ENCODE measurements around the gene STK24.

STK24 gene

GRCh38 chr13:98480915-98481877, 95.7 kb downstream of the STK24 start:
- no peak overlapping the region for H3K4me3 ChIP-seq (ENCODE audit: low read depth, low read length)
- peak; percentile 77 for DNase-seq (ENCODE audit: low read depth)
- no peak for TF ChIP-seq CTCF (conservative IDR thresholded peaks at IDR 0.05; ENCODE audit: low read depth, low read length)

DNA sequence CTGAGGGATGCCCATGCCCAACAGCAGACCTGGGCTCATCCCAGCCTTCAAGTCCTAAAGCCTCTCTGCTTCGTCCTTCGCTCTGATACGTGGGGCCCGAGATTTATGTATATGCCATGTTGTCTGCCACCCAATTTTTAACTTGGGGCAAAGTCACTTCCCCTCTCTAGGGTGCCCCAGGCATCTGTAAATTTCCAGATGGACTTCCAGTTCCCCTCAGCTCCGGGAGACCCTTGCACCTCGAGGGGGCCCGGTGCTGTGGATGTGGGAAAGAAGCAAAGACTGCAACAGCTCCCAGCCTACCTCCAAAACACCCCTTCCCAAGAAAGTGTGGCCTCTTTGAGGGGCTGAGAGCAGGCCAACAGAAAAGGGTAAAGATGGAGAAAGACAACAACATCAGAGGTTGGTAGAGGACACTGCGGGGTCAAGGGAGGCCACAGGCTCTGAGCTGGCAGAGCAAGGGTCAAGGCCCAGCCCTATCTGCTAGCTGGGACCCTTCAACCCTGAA, 97.4 kb downstream of the STK24 start:
- TF ChIP-seq CTCF (conservative IDR thresholded peaks at IDR 0.05; ENCODE audit: low read depth, low read length): no peak
- H3K4me3 ChIP-seq (ENCODE audit: low read depth, low read length): no peak overlapping the region
- DNase-seq (ENCODE audit: low read depth): no peak

DNA sequence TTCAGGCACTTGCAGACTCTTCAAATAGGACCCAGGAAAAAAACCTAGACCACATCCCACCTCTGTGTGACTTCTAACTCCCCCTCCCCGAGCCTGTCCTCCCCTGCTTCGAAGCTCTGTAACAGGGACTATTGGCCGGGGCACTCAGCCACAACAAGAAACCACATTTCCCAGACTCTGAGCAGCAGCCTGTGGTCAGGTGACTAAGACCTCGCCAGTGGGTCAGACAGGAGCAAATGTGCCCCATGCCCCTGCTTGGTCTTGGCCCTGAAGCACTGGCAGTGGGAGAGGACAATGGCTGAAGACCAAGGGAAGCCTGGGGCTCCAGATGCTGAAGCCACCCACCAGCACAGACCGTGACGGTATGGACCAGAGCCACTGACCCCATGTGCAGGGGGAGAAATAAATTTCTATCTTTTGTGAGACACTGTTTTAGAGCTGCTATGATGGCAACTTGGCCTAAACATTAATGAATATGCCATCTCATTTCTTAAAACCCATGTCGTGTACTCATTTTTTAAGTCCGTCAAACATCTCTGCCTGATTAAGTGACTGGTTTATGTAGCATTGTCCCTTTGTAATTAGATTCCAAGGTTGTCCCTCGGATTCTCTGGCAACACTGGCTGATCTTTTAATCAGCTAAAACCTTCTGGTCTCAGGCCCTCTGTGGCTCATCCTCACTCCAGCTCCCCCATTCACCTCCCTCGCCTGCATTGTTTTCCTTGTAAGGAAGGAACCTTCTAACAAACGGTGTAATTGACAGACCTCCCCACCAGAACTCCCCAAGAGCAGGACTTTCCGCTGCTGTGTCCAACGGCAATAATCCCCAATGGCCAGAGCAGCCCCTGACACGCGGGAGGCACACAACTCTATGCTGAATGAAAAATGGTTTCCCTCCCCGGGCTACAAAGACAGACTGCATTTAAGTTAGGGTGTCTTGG, 98.4 kb downstream of the STK24 start:
- H3K4me3 ChIP-seq (ENCODE audit: low read depth, low read length): no peak overlapping the region
- DNase-seq (ENCODE audit: low read depth): peak; percentile 30
- no peak for TF ChIP-seq CTCF (conservative IDR thresholded peaks at IDR 0.05; ENCODE audit: low read depth, low read length)

- DNase-seq (ENCODE audit: low read depth): peak; percentile 80
- no peak overlapping the region for H3K4me3 ChIP-seq (ENCODE audit: low read depth, low read length)
- TF ChIP-seq CTCF (conservative IDR thresholded peaks at IDR 0.05; ENCODE audit: low read depth, low read length): no peak
These were observed 100.4 kb downstream of the STK24 start for GRCh38 chr13:98476538-98476966.

DNA sequence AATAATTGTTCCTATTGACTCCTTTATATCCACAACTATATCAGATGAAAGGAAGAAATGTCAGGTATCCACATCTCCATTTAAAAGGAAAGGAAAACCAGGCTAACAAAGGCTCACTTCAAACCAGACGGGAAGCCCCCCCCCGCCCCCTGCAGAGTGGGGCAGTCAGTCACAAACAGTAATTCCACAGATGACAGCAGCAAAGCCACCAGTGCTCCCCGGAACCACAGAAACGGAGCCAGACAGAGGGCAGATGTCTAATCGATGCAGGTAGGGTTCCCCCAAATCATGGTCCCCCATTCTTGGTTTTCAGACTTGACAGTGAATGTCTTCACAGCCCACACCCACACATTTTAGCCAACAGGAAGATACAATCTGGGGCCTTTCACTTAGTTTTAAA, 100.8 kb downstream of the STK24 start:
- TF ChIP-seq CTCF (conservative IDR thresholded peaks at IDR 0.05; ENCODE audit: low read depth, low read length): no peak
- H3K4me3 ChIP-seq (ENCODE audit: low read depth, low read length): no peak overlapping the region
- DNase-seq (ENCODE audit: low read depth): no peak

GRCh38 chr13:98475522-98475921, 101.4 kb downstream of the STK24 start:
- no peak for TF ChIP-seq CTCF (conservative IDR thresholded peaks at IDR 0.05; ENCODE audit: low read depth, low read length)
- H3K4me3 ChIP-seq (ENCODE audit: low read depth, low read length): no peak overlapping the region
- peak; percentile 57 for DNase-seq (ENCODE audit: low read depth)

All from choroid plexus epithelial cell (primary cell).